ENCODE results near the gene UTP18. TPM values are rescaled to one million over a fixed set of nuclear protein-coding genes. Genes with fewer than 3 reads are reported as not detected.

UTP18 gene
- total RNA-seq, 1 experiment from 2014 or later = 64.2 TPM

DNA sequence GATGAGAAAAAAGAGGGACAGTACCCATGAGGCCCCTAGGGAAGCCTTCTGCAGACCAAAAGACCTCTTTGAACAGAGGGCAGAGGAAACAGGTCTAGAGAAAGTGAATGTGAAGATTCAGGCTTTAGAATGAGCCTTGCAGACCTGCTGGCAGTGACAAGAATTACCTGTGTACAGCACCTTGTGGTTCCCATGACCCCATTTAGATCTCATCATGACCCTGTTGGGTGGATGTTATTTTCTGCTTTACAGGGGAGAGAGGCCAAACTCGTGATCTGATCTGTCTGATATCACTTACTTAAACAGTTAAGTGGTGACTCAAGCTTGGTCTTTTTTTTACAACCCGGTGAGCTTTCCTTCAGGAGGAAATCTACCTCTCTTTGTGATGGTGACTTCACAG lies 81.9 kb downstream of the UTP18 start:
- CTCF ChIA-PET = no interaction called here
- Histone ChIP-seq H3K4me2 (ENCODE audit: low read length) (no peak overlapping the region), H3K9me2 (replicated peaks; ENCODE audit: low read length) (no peaks in the 10 kb centered on the region), H3F3A (ENCODE audit: low read length, unreplicated experiment) (no peaks in the 10 kb centered on the region), H3K79me2 (ENCODE audit: low read length) (no peaks in the 10 kb centered on the region), H2AFZ (ENCODE audit: low read length) (no peak overlapping the region), H3K9ac (ENCODE audit: low read length) (no peak overlapping the region), H4K20me1 (ENCODE audit: low read length) (no peaks in the 10 kb centered on the region), H3K4me1 (ENCODE audit: insufficient read depth, low read length) (no peaks in the 10 kb centered on the region), H3K27me3 (ENCODE audit: low read length) (peaks cover 46% of the 10 kb centered on the region), H3K27ac (ENCODE audit: low read length) (no peak overlapping the region), H3K36me3 (ENCODE audit: low read depth, low read length) (no peaks in the 10 kb centered on the region), H3K9me3 (ENCODE audit: low read length) (no peaks in the 10 kb centered on the region), H3K4me3 (ENCODE audit: low read length) (no peak overlapping the region)
- BruUV-seq (replicated peaks) = no TSS peak
- POLR2A ChIA-PET (ENCODE audit: unreplicated experiment) = no interaction called here
- intact Hi-C loops (cut with micrococcal nuclease) = no loop called here
- ATAC-seq = no peak; the same call in 1 of the 2 replicates
- no peak for DNase-seq
- no peak for TF ChIP-seq EZH2 (IDR thresholded peaks at IDR 0.05; ENCODE audit: low read length, unreplicated experiment)
- no peak for TF ChIP-seq EZH2phosphoT487 (IDR thresholded peaks at IDR 0.05; ENCODE audit: borderline replicate concordance, low read length)

DNA sequence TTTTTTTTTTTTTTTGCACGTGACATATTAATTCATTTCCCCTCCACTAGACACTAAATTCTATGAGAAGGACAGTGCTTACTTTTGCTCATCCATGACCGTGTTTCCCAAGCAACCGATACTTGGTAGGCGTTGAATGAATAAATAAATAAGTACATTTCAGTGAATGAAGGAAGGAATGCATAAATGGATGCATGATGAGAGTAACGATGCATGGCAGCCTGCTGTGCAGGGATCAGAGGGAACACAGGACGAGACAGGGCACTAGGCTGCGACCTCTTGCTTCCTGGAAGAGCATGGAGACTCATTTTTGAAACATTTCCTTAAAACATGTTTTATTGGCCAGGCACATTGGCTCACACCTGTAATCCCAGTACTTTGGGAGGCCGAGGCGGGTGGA lies 84.2 kb downstream of the UTP18 start:
- ChIA-PET POLR2A (ENCODE audit: unreplicated experiment) (no interaction called here), CTCF (no interaction called here)
- no peak overlapping the region for H3K4me2 ChIP-seq (ENCODE audit: low read length)
- no peaks in the 10 kb centered on the region for H3K79me2 ChIP-seq (ENCODE audit: low read length)
- H2AFZ ChIP-seq (ENCODE audit: low read length) = no peak overlapping the region
- intact Hi-C loops (cut with micrococcal nuclease) = no loop called here
- H3K27ac ChIP-seq (ENCODE audit: low read length) = no peak overlapping the region
- H3F3A ChIP-seq (ENCODE audit: low read length, unreplicated experiment) = no peaks in the 10 kb centered on the region
- DNase-seq (no peak), ATAC-seq (no peak)
- H3K9me3 ChIP-seq (ENCODE audit: low read length) = no peaks in the 10 kb centered on the region
- H4K20me1 ChIP-seq (ENCODE audit: low read length) = no peaks in the 10 kb centered on the region
- no peaks in the 10 kb centered on the region for H3K36me3 ChIP-seq (ENCODE audit: low read depth, low read length)
- H3K27me3 ChIP-seq (ENCODE audit: low read length) = peaks cover 49% of the 10 kb centered on the region
- no TSS peak for BruUV-seq (replicated peaks)
- H3K9me2 ChIP-seq (replicated peaks; ENCODE audit: low read length) = no peaks in the 10 kb centered on the region
- H3K9ac ChIP-seq (ENCODE audit: low read length) = no peak overlapping the region
- no peaks in the 10 kb centered on the region for H3K4me1 ChIP-seq (ENCODE audit: insufficient read depth, low read length)
- no peak overlapping the region for H3K4me3 ChIP-seq (ENCODE audit: low read length)
- TF ChIP-seq, protein P1, sequence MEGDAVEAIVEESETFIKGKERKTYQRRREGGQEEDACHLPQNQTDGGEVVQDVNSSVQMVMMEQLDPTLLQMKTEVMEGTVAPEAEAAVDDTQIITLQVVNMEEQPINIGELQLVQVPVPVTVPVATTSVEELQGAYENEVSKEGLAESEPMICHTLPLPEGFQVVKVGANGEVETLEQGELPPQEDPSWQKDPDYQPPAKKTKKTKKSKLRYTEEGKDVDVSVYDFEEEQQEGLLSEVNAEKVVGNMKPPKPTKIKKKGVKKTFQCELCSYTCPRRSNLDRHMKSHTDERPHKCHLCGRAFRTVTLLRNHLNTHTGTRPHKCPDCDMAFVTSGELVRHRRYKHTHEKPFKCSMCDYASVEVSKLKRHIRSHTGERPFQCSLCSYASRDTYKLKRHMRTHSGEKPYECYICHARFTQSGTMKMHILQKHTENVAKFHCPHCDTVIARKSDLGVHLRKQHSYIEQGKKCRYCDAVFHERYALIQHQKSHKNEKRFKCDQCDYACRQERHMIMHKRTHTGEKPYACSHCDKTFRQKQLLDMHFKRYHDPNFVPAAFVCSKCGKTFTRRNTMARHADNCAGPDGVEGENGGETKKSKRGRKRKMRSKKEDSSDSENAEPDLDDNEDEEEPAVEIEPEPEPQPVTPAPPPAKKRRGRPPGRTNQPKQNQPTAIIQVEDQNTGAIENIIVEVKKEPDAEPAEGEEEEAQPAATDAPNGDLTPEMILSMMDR (conservative IDR thresholded peaks at IDR 0.05; ENCODE audit: low read depth, low read length) = no peak
- TF ChIP-seq EZH2phosphoT487 (IDR thresholded peaks at IDR 0.05; ENCODE audit: borderline replicate concordance, low read length) (no peak), EZH2 (IDR thresholded peaks at IDR 0.05; ENCODE audit: low read length, unreplicated experiment) (no peak)

DNA sequence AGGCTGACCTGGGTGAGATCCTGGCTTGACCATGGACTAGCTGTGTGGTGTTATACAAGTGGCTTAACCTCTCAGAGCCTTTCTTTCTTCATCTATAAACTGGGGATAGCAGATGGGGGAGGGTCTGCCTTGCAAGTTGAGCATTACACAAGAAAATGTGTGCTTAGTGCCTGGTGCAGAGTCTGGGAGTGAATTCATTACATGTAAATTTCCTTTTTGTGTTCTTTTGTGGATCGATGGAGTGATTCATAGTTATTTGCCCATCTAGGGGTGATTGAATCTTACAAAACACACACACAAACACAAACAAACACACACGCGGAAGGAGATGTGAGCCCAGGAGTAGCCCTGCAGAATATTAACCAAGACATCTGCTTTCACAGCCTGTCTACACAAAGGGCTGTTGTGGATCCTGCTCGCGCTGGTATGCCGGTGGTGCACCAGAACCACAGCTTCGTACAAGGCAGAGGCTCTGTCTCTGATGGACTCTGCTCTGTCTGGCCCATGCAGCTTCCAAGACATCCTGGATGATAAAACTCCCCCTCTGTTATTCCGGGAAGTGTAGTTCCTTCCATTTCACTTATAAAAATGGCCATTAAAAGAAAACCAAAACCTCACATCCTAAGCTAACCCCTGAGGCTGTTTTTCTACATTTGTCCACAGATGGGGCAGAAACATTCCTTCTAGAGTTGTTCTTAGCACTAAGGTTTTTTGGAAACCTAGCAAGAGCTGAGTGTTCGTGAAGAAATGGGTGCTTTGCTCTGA lies 86.1 kb downstream of the UTP18 start:
- H3K27me3 ChIP-seq (ENCODE audit: low read length) = peaks cover 57% of the 10 kb centered on the region
- peak; percentile 15; the same call in 1 of the 2 replicates for ATAC-seq

More for the DNA sequence above, 86.1 kb downstream of the UTP18 start:
- Histone ChIP-seq H3K36me3 (ENCODE audit: low read depth, low read length) (no peaks in the 10 kb centered on the region), H3K4me1 (ENCODE audit: insufficient read depth, low read length) (no peaks in the 10 kb centered on the region), H3K9me2 (replicated peaks; ENCODE audit: low read length) (no peaks in the 10 kb centered on the region), H4K20me1 (ENCODE audit: low read length) (no peaks in the 10 kb centered on the region), H3K9ac (ENCODE audit: low read length) (no peak overlapping the region), H3K27ac (ENCODE audit: low read length) (no peak overlapping the region), H3K4me2 (ENCODE audit: low read length) (no peak overlapping the region), H3K4me3 (ENCODE audit: low read length) (no peak overlapping the region), H3K79me2 (ENCODE audit: low read length) (no peaks in the 10 kb centered on the region), H2AFZ (ENCODE audit: low read length) (no peak overlapping the region), H3F3A (ENCODE audit: low read length, unreplicated experiment) (no peaks in the 10 kb centered on the region), H3K9me3 (ENCODE audit: low read length) (no peaks in the 10 kb centered on the region)
- DNase-seq = no peak
- POLR2A ChIA-PET (ENCODE audit: unreplicated experiment) = no interaction called here
- TF ChIP-seq EZH2 (IDR thresholded peaks at IDR 0.05; ENCODE audit: low read length, unreplicated experiment) (no peak), EZH2phosphoT487 (IDR thresholded peaks at IDR 0.05; ENCODE audit: borderline replicate concordance, low read length) (no peak)
- TF ChIP-seq, protein P1 (conservative IDR thresholded peaks at IDR 0.05; ENCODE audit: low read depth, low read length) = no peak
- BruUV-seq (replicated peaks) = no TSS peak
- intact Hi-C loops (cut with micrococcal nuclease) = no loop called here
- CTCF ChIA-PET = no interaction called here

Other genes starting within 250 kb of the UTP18 start
- gene SPAG9, start 139.7 kb upstream of the UTP18 start, total RNA-seq (2014; rRNA removed) = 90.5 and 98.1 TPM in 2 replicates
- 538 and 592 TPM in 2 replicates for gene NME1, start 107.0 kb upstream of the UTP18 start, total RNA-seq (2014; rRNA removed)
- gene NME2, start 94.1 kb upstream of the UTP18 start, total RNA-seq (2014; rRNA removed) = 1,420 and 1,558 TPM in 2 replicates
- gene MBTD1, start 497 bp upstream of the UTP18 start, total RNA-seq (2014; rRNA removed) = 10.3 and 13.8 TPM in 2 replicates